ENCODE measurements around the gene GRB2. TPM values are rescaled to one million over a fixed set of nuclear protein-coding genes. Genes with fewer than 3 reads are reported as not detected.
"Not testable (repeated sequence)": the region's sequence is repeated elsewhere in the genome, so short reads cannot be mapped to it uniquely, and the experiment has no call there.

Gene GRB2
- total RNA-seq: 142 TPM
- polyA plus RNA-seq: 100 to 1,000 TPM; 131 to 152 (median 138) TPM

GRCh38 chr17:75405365-75406221 lies at the start of gene GRB2:
TSS of gene GRB2 (minus strand) at chr17:75405678. CDS start at chr17:75393628, 12,050 bp downstream.
- peaks cover 17 to 50% (median 34%) of the 10 kb centered on the region in 4 donors for H3K4me1 Mint-ChIP-seq
- H3K27ac Mint-ChIP-seq: peak within 1 kb of the TSS; percentile 94 to 98 (median 96)
- Histone ChIP-seq H3K27ac (ENCODE audit: insufficient read depth, low read length, poor library complexity, severe bottlenecking) (peak within 1 kb of the TSS; percentile 89), H3K4me1 (ENCODE audit: control insufficient read depth, insufficient read depth, low read length, poor library complexity, severe bottlenecking) (peaks cover 54% of the 10 kb centered on the region), H3K9me3 (ENCODE audit: control insufficient read depth in 2 of 2, low read length in 2 of 2) (no peaks in the 10 kb centered on the region), H3K4me3 (ENCODE audit: low read depth, low read length) (peak within 1 kb of the TSS; percentile 98), H3K27me3 (ENCODE audit: control insufficient read depth, insufficient read depth, low read length) (no peaks in the 10 kb centered on the region), H3K36me3 (ENCODE audit: control insufficient read depth, insufficient read depth, low read length) (no peaks in the 10 kb centered on the region)
- peaks cover 5% of the 10 kb centered on the region for H3K27me3 Mint-ChIP-seq
- ATAC-seq (ENCODE audit: low read depth in 2 of 2) (peak; percentile 87 to 90), DNase-seq (peak; percentile 98 to 100 (median 99))
- no peaks in the 10 kb centered on the region for H3K9me3 Mint-ChIP-seq
- no peaks in the 10 kb centered on the region for H3K36me3 Mint-ChIP-seq
- peak within 1 kb of the TSS; percentile 93 to 99 (median 96) for H3K4me3 Mint-ChIP-seq

DNA sequence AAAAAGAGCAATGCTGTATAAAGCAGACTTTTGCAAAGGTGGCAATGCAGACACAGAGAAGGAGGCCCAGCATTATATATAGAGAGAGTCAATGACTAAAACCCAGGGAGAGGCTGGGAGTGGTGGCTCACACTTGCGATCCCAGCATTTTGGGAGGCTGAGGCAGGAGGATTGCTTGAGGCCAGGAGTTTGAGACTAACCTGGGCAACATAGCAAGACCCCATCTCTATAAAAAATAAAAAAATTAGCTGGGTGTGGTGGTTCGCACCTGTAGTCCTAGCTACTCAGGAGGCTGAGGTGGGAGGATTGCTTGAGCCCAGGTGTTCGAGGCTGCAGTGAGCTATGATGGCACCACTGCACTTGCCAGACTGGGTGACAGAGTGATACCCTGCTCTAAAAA lies 49.2 kb upstream of the GRB2 start:
- not testable (repeated sequence) for H3K9me3 ChIP-seq (ENCODE audit: control insufficient read depth in 2 of 2, low read length in 2 of 2); H3K27me3 Mint-ChIP-seq; H3K9me3 Mint-ChIP-seq; DNase-seq; H3K36me3 Mint-ChIP-seq; ATAC-seq (ENCODE audit: low read depth in 2 of 2); H3K36me3 ChIP-seq (ENCODE audit: control insufficient read depth, insufficient read depth, low read length); H3K27me3 ChIP-seq (ENCODE audit: control insufficient read depth, insufficient read depth, low read length); H3K4me3 ChIP-seq (ENCODE audit: low read depth, low read length); H3K27ac ChIP-seq (ENCODE audit: insufficient read depth, low read length, poor library complexity, severe bottlenecking)
- Mint-ChIP-seq H3K4me1 (peaks cover 9 to 38% (median 23%) of the 10 kb centered on the region in 4 donors), H3K4me3 (peak overlapping the region in 2 of 4 donors; percentile 55 to 58), H3K27ac (peak overlapping the region in 1 of 3 donors; percentile 67)
- H3K4me1 ChIP-seq (ENCODE audit: control insufficient read depth, insufficient read depth, low read length, poor library complexity, severe bottlenecking): peaks cover 17% of the 10 kb centered on the region

GRCh38 chr17:75454193-75454592 lies 48.7 kb upstream of the GRB2 start:
- Histone ChIP-seq H3K27ac (ENCODE audit: insufficient read depth, low read length, poor library complexity, severe bottlenecking) (no peak overlapping the region), H3K4me1 (ENCODE audit: control insufficient read depth, insufficient read depth, low read length, poor library complexity, severe bottlenecking) (peaks cover 17% of the 10 kb centered on the region), H3K4me3 (ENCODE audit: low read depth, low read length) (no peak overlapping the region), H3K27me3 (ENCODE audit: control insufficient read depth, insufficient read depth, low read length) (no peaks in the 10 kb centered on the region), H3K36me3 (ENCODE audit: control insufficient read depth, insufficient read depth, low read length) (no peaks in the 10 kb centered on the region), H3K9me3 (ENCODE audit: control insufficient read depth in 2 of 2, low read length in 2 of 2) (no peaks in the 10 kb centered on the region)
- Mint-ChIP-seq H3K9me3 (no peaks in the 10 kb centered on the region), H3K27me3 (no peaks in the 10 kb centered on the region), H3K27ac (peak overlapping the region in 2 of 3 donors; percentile 0 to 67), H3K36me3 (no peaks in the 10 kb centered on the region), H3K4me3 (peak overlapping the region in 1 of 4 donors; percentile 55), H3K4me1 (peaks cover 8 to 33% (median 21%) of the 10 kb centered on the region in 4 donors)
- DNase-seq: no peak
- no peak for ATAC-seq (ENCODE audit: low read depth in 2 of 2)

GRCh38 chr17:75450270-75450669 lies 44.8 kb upstream of the GRB2 start:
- H3K4me1 Mint-ChIP-seq: peaks cover 0 to 4% (median 1%) of the 10 kb centered on the region in 4 donors
- no peaks in the 10 kb centered on the region for H3K36me3 Mint-ChIP-seq
- peak overlapping the region in 1 of 4 donors; percentile 80 for H3K4me3 Mint-ChIP-seq
- Histone ChIP-seq H3K27me3 (ENCODE audit: control insufficient read depth, insufficient read depth, low read length) (no peaks in the 10 kb centered on the region), H3K36me3 (ENCODE audit: control insufficient read depth, insufficient read depth, low read length) (no peaks in the 10 kb centered on the region), H3K27ac (ENCODE audit: insufficient read depth, low read length, poor library complexity, severe bottlenecking) (no peak overlapping the region), H3K9me3 (ENCODE audit: control insufficient read depth in 2 of 2, low read length in 2 of 2) (no peaks in the 10 kb centered on the region), H3K4me3 (ENCODE audit: low read depth, low read length) (no peak overlapping the region), H3K4me1 (ENCODE audit: control insufficient read depth, insufficient read depth, low read length, poor library complexity, severe bottlenecking) (no peaks in the 10 kb centered on the region)
- H3K9me3 Mint-ChIP-seq: no peaks in the 10 kb centered on the region
- ATAC-seq (ENCODE audit: low read depth in 2 of 2) (no peak), DNase-seq (no peak)
- H3K27ac Mint-ChIP-seq: no peak overlapping the region
- no peaks in the 10 kb centered on the region for H3K27me3 Mint-ChIP-seq

DNA sequence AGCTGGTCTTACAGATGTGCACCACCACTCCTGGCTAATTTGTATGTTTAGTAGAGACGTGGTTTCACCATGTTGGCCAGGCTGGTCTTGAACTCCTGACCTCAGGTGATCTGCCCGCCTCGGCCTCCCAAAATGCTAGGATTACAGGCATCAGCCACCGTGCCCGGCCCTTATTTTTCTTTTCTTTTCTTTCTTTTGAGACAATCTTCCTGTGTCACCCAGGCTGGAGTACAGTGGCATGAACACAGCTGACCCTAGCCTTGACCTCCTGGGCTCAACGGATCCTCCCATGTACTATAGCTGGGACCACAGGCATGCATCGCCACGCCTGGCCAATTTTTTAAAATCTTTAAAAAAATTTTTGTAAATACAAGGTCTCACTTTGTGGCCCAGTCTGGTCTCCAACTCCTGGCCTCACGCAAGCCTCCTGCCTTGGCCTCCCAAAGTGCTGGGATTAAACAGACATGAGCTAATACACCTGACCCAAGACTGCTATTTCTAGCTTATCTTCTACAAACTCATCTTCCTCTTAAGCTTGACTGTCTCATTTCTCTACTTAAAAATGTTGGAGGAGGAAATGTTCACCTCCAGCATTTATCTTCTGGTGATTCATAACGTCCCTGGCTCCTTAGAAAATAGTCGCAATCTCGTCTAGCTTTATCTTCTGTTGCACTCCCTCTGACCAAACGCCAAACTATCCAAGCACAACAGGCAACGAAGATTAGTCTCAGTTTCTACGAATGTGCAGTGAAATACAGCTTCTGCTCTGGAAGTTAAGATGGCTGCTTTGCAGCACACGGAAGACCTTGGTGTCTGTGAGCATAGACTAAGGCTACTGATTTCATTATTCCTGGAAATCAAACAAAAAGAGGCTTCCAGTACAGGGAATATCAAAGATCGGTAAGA lies 42.7 kb upstream of the GRB2 start:
- Histone ChIP-seq H3K27ac (ENCODE audit: insufficient read depth, low read length, poor library complexity, severe bottlenecking) (no peak overlapping the region), H3K27me3 (ENCODE audit: control insufficient read depth, insufficient read depth, low read length) (no peaks in the 10 kb centered on the region), H3K4me3 (ENCODE audit: low read depth, low read length) (no peak overlapping the region), H3K9me3 (ENCODE audit: control insufficient read depth in 2 of 2, low read length in 2 of 2) (no peaks in the 10 kb centered on the region), H3K4me1 (ENCODE audit: control insufficient read depth, insufficient read depth, low read length, poor library complexity, severe bottlenecking) (no peaks in the 10 kb centered on the region), H3K36me3 (ENCODE audit: control insufficient read depth, insufficient read depth, low read length) (no peaks in the 10 kb centered on the region)
- no peak overlapping the region for H3K4me3 Mint-ChIP-seq
- ATAC-seq (ENCODE audit: low read depth in 2 of 2): no peak
- no peaks in the 10 kb centered on the region for H3K4me1 Mint-ChIP-seq
- no peak overlapping the region for H3K27ac Mint-ChIP-seq
- H3K36me3 Mint-ChIP-seq: no peaks in the 10 kb centered on the region
- DNase-seq: no peak
- no peaks in the 10 kb centered on the region for H3K27me3 Mint-ChIP-seq
- H3K9me3 Mint-ChIP-seq: no peaks in the 10 kb centered on the region

- not testable (repeated sequence) for H3K27me3 Mint-ChIP-seq; H3K4me3 Mint-ChIP-seq; H3K27me3 ChIP-seq (ENCODE audit: control insufficient read depth, insufficient read depth, low read length); H3K27ac Mint-ChIP-seq; H3K36me3 Mint-ChIP-seq; H3K4me1 ChIP-seq (ENCODE audit: control insufficient read depth, insufficient read depth, low read length, poor library complexity, severe bottlenecking); H3K4me1 Mint-ChIP-seq; H3K9me3 Mint-ChIP-seq; H3K4me3 ChIP-seq (ENCODE audit: low read depth, low read length); H3K27ac ChIP-seq (ENCODE audit: insufficient read depth, low read length, poor library complexity, severe bottlenecking); DNase-seq; H3K36me3 ChIP-seq (ENCODE audit: control insufficient read depth, insufficient read depth, low read length); ATAC-seq (ENCODE audit: low read depth in 2 of 2); H3K9me3 ChIP-seq (ENCODE audit: control insufficient read depth in 2 of 2, low read length in 2 of 2)
These were observed 40.4 kb upstream of the GRB2 start for GRCh38 chr17:75445896-75446295.

GRCh38 chr17:75445296-75445695 lies 39.8 kb upstream of the GRB2 start:
- H3K4me3 ChIP-seq (ENCODE audit: low read depth, low read length): no peak overlapping the region
- ATAC-seq (ENCODE audit: low read depth in 2 of 2) (no peak), DNase-seq (no peak)
- H3K4me1 ChIP-seq (ENCODE audit: control insufficient read depth, insufficient read depth, low read length, poor library complexity, severe bottlenecking): no peaks in the 10 kb centered on the region
- Mint-ChIP-seq H3K9me3 (no peaks in the 10 kb centered on the region), H3K4me3 (peak overlapping the region in 1 of 4 donors; percentile 68), H3K4me1 (peaks cover 0 to 6% (median 0%) of the 10 kb centered on the region in 4 donors), H3K36me3 (no peaks in the 10 kb centered on the region), H3K27me3 (peaks cover 8% of the 10 kb centered on the region), H3K27ac (no peak overlapping the region)
- no peaks in the 10 kb centered on the region for H3K36me3 ChIP-seq (ENCODE audit: control insufficient read depth, insufficient read depth, low read length)
- no peaks in the 10 kb centered on the region for H3K9me3 ChIP-seq (ENCODE audit: control insufficient read depth in 2 of 2, low read length in 2 of 2)
- H3K27me3 ChIP-seq (ENCODE audit: control insufficient read depth, insufficient read depth, low read length): no peaks in the 10 kb centered on the region
- no peak overlapping the region for H3K27ac ChIP-seq (ENCODE audit: insufficient read depth, low read length, poor library complexity, severe bottlenecking)

All from CD4-positive, CD25-positive, alpha-beta regulatory T cell (primary cell).